OCI-LY3 (cell line): Measurements from ENCODE around the gene KCNIP4.

Experiments
- H2AFZ ChIP-seq: fragments of 200-600, 300-600 bp; shearing (Covaris generic); 2 replicates; pipeline ENCODE4 v1.6.0; 2014; ENCODE audit warnings: antibody characterized with exemption, low read depth, low read length
- H3K27ac ChIP-seq: fragments of 200-600, 300-600 bp; sonication (generic); 2 replicates; pipeline ENCODE4 v1.5.1; 2014; ENCODE audit warnings: mild to moderate bottlenecking, low read length, moderate library complexity, mixed read lengths
- H3K27me3 ChIP-seq: fragments of 200-600, 300-600 bp; sonication (generic); 2 replicates; pipeline ENCODE4 v1.6.1; 2014; ENCODE audit warnings: low read depth, low read length, mixed read lengths
- H3K36me3 ChIP-seq: fragments of 200-600, 300-600 bp; sonication (generic); replicated peaks from 2 replicates; pipeline ENCODE3; 2014; ENCODE audit warnings: low read depth, low read length, mixed read lengths
- H3K4me1 ChIP-seq: fragments of 300-600, 200-600 bp; sonication (generic); 2 replicates; pipeline ENCODE4 v1.6.1; 2014; ENCODE audit warnings: low read length, mixed read lengths
- H3K4me2 ChIP-seq: fragments of 200-600, 300-600 bp; sonication (generic); 2 replicates; pipeline ENCODE4 v1.6.1; 2014; ENCODE audit warnings: low read length, mixed read lengths
- H3K4me3 ChIP-seq: fragments of 300-600, 200-600 bp; sonication (generic); 2 replicates; pipeline ENCODE4 v1.5.1; 2014; ENCODE audit warnings: antibody characterized with exemption, mild to moderate bottlenecking, low read length, moderate library complexity
- H3K79me2 ChIP-seq: fragments of 300-600, 200-600 bp; shearing (Covaris generic); 2 replicates; pipeline ENCODE4 v1.6.1; 2014; ENCODE audit warnings: mild to moderate bottlenecking, low read length, mixed read lengths
- H3K9ac ChIP-seq: fragments of 300-600, 200-600 bp; shearing (Covaris generic); 2 replicates; pipeline ENCODE4 v1.6.0; 2014; ENCODE audit warnings: mild to moderate bottlenecking, low read length, moderate library complexity
- H3K9me3 ChIP-seq: fragments of 200-600, 300-600 bp; shearing (Covaris generic); 2 replicates; pipeline ENCODE4 v1.6.1; 2014; ENCODE audit warnings: low read length, mixed read lengths; ENCODE audit not compliant: insufficient read depth
- H4K20me1 ChIP-seq: fragments of 200-600, 300-600 bp; sonication (generic); 2 replicates; pipeline ENCODE4 v1.6.1; 2016; ENCODE audit warnings: low read length, mixed read lengths; ENCODE audit not compliant: insufficient read depth
- EZH2phosphoT487 ChIP-seq: fragments of 200-600 bp; shearing (Covaris generic); IDR thresholded peaks from 2 replicates; pipeline ENCODE4 v1.6.1; 2018; ENCODE audit warnings: antibody characterized with exemption, mixed run types, low read depth
- TF ChIP-seq, protein P1 (sequence below): fragments of 200-600, 300-600 bp; sonication (generic); IDR thresholded peaks from 2 replicates; pipeline ENCODE4 v1.5.1; 2014; ENCODE audit warnings: antibody characterized with exemption, low read length, low read depth

Gene KCNIP4

DNA sequence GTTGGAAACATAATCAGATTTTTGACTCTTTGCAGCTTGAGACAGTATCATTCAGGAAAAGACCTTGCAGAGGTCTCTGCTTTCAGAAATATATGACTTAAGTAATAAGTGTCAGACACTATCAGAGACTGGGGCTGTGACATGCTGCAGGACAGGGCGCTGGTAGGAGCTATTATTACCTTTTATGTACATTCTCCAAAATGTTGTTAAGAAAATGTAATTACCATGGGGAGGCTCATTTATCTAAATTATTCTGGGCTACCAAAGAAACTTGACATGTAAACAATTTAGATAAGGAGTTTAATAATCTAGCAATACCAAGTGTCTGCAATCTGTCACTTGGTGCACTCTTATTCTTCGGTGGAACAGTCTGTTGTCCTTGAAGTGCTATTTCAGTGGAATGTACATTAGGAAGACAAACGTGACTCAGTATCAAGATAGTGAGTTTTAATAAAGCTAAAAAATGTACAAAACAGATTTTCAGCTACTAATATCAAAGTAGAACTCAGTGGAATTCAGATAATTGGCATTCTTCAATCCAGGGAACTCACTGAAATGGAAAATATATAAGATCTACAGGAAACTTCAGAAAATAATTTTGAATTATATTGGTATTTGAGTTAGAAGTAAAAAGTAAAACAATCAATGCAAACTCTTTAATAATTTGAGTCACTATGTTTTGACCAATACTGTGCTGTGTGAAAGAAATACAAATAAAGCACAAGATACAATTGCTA, 214.5 kb downstream of the KCNIP4 start:
- H3K4me1 ChIP-seq: no peaks in the 10 kb centered on the region
- H3K79me2 ChIP-seq: no peaks in the 10 kb centered on the region
- no peaks in the 10 kb centered on the region for H4K20me1 ChIP-seq
- H3K27me3 ChIP-seq: no peaks in the 10 kb centered on the region
- H3K36me3 ChIP-seq: no peaks in the 10 kb centered on the region
- TF ChIP-seq, protein P1, sequence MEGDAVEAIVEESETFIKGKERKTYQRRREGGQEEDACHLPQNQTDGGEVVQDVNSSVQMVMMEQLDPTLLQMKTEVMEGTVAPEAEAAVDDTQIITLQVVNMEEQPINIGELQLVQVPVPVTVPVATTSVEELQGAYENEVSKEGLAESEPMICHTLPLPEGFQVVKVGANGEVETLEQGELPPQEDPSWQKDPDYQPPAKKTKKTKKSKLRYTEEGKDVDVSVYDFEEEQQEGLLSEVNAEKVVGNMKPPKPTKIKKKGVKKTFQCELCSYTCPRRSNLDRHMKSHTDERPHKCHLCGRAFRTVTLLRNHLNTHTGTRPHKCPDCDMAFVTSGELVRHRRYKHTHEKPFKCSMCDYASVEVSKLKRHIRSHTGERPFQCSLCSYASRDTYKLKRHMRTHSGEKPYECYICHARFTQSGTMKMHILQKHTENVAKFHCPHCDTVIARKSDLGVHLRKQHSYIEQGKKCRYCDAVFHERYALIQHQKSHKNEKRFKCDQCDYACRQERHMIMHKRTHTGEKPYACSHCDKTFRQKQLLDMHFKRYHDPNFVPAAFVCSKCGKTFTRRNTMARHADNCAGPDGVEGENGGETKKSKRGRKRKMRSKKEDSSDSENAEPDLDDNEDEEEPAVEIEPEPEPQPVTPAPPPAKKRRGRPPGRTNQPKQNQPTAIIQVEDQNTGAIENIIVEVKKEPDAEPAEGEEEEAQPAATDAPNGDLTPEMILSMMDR: no peak
- TF ChIP-seq EZH2phosphoT487: no peak
- no peaks in the 10 kb centered on the region for H3K9me3 ChIP-seq
- H2AFZ ChIP-seq: no peak overlapping the region
- no peak overlapping the region for H3K4me2 ChIP-seq
- H3K27ac ChIP-seq: no peak overlapping the region
- no peak overlapping the region for H3K4me3 ChIP-seq
- H3K9ac ChIP-seq: no peak overlapping the region

- Histone ChIP-seq H2AFZ (no peak overlapping the region), H3K9ac (no peak overlapping the region), H3K4me2 (no peak overlapping the region), H3K9me3 (no peaks in the 10 kb centered on the region), H3K27me3 (no peaks in the 10 kb centered on the region), H3K4me1 (no peaks in the 10 kb centered on the region), H3K36me3 (no peaks in the 10 kb centered on the region), H3K79me2 (no peaks in the 10 kb centered on the region), H3K27ac (no peak overlapping the region), H3K4me3 (no peak overlapping the region), H4K20me1 (no peaks in the 10 kb centered on the region)
- TF ChIP-seq EZH2phosphoT487: no peak
- TF ChIP-seq, protein P1: no peak
These were observed 220.3 kb downstream of the KCNIP4 start for GRCh38 chr4:21728304-21728703.

DNA sequence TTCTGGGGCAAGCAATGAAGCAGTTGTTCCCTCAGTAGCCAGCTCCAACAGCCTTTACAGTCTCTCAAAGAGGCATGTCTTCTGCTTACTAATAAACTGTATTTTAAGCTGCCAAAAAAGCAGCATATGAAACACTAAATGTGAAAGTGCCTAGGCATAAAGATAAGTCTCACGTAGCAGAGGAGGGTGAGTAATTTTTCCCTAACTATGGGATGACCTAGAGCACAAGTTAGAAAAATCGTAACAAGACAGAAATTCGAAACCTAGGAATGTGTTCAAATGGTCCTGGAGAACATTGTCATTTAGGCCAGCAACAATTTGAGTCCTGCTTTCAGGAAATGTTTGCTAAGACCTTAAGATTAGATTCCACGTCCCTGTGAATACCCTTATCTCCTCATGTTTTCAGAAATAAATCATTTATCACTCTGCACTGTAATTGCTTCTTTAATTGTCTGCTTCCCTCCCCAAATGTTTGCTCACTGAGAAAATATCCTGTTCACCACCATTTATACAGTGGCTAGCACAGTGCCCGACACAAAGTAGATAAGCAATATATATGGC, 222.2 kb downstream of the KCNIP4 start:
- TF ChIP-seq EZH2phosphoT487: no peak
- TF ChIP-seq, protein P1: no peak
- Histone ChIP-seq H2AFZ (no peak overlapping the region), H3K9ac (no peak overlapping the region), H3K27ac (no peak overlapping the region), H3K4me1 (no peaks in the 10 kb centered on the region), H3K79me2 (no peaks in the 10 kb centered on the region), H3K4me2 (no peak overlapping the region), H3K36me3 (no peaks in the 10 kb centered on the region), H4K20me1 (no peaks in the 10 kb centered on the region), H3K9me3 (no peaks in the 10 kb centered on the region), H3K4me3 (no peak overlapping the region), H3K27me3 (no peaks in the 10 kb centered on the region)

DNA sequence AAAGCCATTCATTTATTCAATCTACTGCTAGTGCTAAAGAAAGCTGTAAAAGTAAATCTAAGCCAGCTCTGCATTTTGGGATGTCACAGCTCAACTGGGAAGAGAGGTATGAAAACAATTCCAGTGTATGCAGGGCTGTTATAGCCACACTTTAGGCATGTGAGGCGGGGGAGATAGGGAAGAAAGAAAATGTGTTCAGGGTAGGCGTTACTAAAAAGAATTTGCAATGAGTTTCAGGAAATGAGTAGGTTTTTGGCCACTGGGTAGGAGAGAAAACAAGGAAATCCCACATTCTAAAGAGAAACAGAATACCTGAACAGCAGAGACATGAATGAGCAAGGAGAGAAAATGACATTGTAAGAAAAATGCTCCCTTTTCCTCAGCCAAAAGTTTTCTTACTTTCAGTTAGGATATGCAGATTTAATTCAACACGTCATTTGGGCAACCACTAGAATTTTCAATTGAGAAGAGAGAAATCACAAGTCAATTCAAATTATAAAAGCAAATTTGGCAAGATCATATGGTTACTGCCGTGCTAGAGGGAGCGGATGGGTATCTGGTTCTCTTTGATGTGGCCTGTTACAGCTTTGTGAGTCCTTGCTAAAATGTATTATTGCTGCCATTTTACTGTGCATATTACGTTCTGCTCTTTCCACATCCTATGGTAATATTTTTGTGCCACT, 226.3 kb downstream of the KCNIP4 start:
- no peak overlapping the region for H3K4me2 ChIP-seq
- H3K27ac ChIP-seq: no peak overlapping the region
- H3K9me3 ChIP-seq: no peaks in the 10 kb centered on the region
- no peak overlapping the region for H2AFZ ChIP-seq
- no peaks in the 10 kb centered on the region for H3K27me3 ChIP-seq
- no peaks in the 10 kb centered on the region for H3K36me3 ChIP-seq
- H3K79me2 ChIP-seq: no peaks in the 10 kb centered on the region
- no peak overlapping the region for H3K9ac ChIP-seq
- H3K4me1 ChIP-seq: no peaks in the 10 kb centered on the region
- no peaks in the 10 kb centered on the region for H4K20me1 ChIP-seq
- H3K4me3 ChIP-seq: no peak overlapping the region
- TF ChIP-seq, protein P1: no peak
- no peak for TF ChIP-seq EZH2phosphoT487
